ENCODE results near the gene C3orf33.
"Not testable (repeated sequence)": the region's sequence is repeated elsewhere in the genome, so short reads cannot be mapped to it uniquely, and the experiment has no call there.

- TF ChIP-seq, protein P1, sequence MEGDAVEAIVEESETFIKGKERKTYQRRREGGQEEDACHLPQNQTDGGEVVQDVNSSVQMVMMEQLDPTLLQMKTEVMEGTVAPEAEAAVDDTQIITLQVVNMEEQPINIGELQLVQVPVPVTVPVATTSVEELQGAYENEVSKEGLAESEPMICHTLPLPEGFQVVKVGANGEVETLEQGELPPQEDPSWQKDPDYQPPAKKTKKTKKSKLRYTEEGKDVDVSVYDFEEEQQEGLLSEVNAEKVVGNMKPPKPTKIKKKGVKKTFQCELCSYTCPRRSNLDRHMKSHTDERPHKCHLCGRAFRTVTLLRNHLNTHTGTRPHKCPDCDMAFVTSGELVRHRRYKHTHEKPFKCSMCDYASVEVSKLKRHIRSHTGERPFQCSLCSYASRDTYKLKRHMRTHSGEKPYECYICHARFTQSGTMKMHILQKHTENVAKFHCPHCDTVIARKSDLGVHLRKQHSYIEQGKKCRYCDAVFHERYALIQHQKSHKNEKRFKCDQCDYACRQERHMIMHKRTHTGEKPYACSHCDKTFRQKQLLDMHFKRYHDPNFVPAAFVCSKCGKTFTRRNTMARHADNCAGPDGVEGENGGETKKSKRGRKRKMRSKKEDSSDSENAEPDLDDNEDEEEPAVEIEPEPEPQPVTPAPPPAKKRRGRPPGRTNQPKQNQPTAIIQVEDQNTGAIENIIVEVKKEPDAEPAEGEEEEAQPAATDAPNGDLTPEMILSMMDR (IDR thresholded peaks at IDR 0.05) = not testable (repeated sequence)
- not testable (repeated sequence) for TF ChIP-seq EZH2 (IDR thresholded peaks at IDR 0.05; ENCODE audit: borderline replicate concordance, insufficient read depth, low read depth, low read length, poor library complexity, severe bottlenecking)
Measured at GRCh38 chr3:155849404-155849803, 43.3 kb upstream of the C3orf33 start.

Data from B cell (primary cell).